Measurements from ENCODE around the gene LIN52.

LIN52 gene

GRCh38 chr14:74213907-74214803 lies 129.4 kb downstream of the LIN52 start:
- H3K4me3 ChIP-seq (ENCODE audit: low read length) = no peak overlapping the region
- no peak for DNase-seq (ENCODE audit: low read depth)
- no peak for TF ChIP-seq CTCF (conservative IDR thresholded peaks at IDR 0.05; ENCODE audit: low read length)

GRCh38 chr14:74216671-74217070 lies 131.9 kb downstream of the LIN52 start:
- H3K4me3 ChIP-seq (ENCODE audit: low read length) = no peak overlapping the region
- TF ChIP-seq CTCF (conservative IDR thresholded peaks at IDR 0.05; ENCODE audit: low read length) = no peak
- no peak for DNase-seq (ENCODE audit: low read depth)

GRCh38 chr14:74217672-74218448 lies 133.1 kb downstream of the LIN52 start:
- TF ChIP-seq CTCF (conservative IDR thresholded peaks at IDR 0.05; ENCODE audit: low read length) = peak; percentile 80
- peak; percentile 51 for DNase-seq (ENCODE audit: low read depth)
- H3K4me3 ChIP-seq (ENCODE audit: low read length) = peak overlapping the region; percentile 18; the same call in 1 of the 2 replicates

GRCh38 chr14:74218462-74218861 lies 133.7 kb downstream of the LIN52 start:
- TF ChIP-seq CTCF (conservative IDR thresholded peaks at IDR 0.05; ENCODE audit: low read length) = no peak
- no peak for DNase-seq (ENCODE audit: low read depth)
- no peak overlapping the region for H3K4me3 ChIP-seq (ENCODE audit: low read length)

- DNase-seq (ENCODE audit: low read depth) = no peak
- no peak for TF ChIP-seq CTCF (conservative IDR thresholded peaks at IDR 0.05; ENCODE audit: low read length)
- no peak overlapping the region for H3K4me3 ChIP-seq (ENCODE audit: low read length)
Observed at GRCh38 chr14:74219277-74220205, 134.8 kb downstream of the LIN52 start.

GRCh38 chr14:74220991-74221390 lies 136.2 kb downstream of the LIN52 start:
- TF ChIP-seq CTCF (conservative IDR thresholded peaks at IDR 0.05; ENCODE audit: low read length) = no peak
- no peak overlapping the region for H3K4me3 ChIP-seq (ENCODE audit: low read length)
- no peak for DNase-seq (ENCODE audit: low read depth)
